ENCODE measurements around the gene FOXL1.

The FOXL1 gene

DNA sequence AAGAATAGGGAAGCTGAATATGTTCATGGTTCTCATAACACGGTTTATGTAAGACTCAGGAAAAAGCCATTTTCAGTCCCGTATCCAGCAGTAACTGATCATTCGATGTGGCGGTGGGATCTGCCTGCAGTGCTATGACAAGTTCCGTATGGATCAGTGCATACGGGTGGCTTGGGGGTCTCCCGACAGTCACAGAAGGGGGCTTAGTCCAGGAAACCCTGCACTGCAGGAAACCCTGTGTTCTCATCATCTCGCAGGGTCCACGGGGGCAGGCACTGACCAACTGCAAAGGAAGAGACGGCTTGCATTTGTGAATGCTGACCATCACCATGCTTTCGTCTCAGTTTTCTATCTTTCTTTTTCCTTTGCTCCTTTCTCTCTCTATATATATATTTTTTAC lies 31.1 kb upstream of the FOXL1 start:
- in situ Hi-C loops (cut with MboI; ENCODE audit: low pct_unique_long_range_greater_than_20kb, low sequenced_read_pairs, unreplicated experiment): no loop called here
- TF ChIP-seq, protein P1, sequence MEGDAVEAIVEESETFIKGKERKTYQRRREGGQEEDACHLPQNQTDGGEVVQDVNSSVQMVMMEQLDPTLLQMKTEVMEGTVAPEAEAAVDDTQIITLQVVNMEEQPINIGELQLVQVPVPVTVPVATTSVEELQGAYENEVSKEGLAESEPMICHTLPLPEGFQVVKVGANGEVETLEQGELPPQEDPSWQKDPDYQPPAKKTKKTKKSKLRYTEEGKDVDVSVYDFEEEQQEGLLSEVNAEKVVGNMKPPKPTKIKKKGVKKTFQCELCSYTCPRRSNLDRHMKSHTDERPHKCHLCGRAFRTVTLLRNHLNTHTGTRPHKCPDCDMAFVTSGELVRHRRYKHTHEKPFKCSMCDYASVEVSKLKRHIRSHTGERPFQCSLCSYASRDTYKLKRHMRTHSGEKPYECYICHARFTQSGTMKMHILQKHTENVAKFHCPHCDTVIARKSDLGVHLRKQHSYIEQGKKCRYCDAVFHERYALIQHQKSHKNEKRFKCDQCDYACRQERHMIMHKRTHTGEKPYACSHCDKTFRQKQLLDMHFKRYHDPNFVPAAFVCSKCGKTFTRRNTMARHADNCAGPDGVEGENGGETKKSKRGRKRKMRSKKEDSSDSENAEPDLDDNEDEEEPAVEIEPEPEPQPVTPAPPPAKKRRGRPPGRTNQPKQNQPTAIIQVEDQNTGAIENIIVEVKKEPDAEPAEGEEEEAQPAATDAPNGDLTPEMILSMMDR (IDR thresholded peaks at IDR 0.05; ENCODE audit: extremely low read depth, insufficient read depth, missing control alignments): no peak
- no peak for DNase-seq (ENCODE audit: low spot score)

DNA sequence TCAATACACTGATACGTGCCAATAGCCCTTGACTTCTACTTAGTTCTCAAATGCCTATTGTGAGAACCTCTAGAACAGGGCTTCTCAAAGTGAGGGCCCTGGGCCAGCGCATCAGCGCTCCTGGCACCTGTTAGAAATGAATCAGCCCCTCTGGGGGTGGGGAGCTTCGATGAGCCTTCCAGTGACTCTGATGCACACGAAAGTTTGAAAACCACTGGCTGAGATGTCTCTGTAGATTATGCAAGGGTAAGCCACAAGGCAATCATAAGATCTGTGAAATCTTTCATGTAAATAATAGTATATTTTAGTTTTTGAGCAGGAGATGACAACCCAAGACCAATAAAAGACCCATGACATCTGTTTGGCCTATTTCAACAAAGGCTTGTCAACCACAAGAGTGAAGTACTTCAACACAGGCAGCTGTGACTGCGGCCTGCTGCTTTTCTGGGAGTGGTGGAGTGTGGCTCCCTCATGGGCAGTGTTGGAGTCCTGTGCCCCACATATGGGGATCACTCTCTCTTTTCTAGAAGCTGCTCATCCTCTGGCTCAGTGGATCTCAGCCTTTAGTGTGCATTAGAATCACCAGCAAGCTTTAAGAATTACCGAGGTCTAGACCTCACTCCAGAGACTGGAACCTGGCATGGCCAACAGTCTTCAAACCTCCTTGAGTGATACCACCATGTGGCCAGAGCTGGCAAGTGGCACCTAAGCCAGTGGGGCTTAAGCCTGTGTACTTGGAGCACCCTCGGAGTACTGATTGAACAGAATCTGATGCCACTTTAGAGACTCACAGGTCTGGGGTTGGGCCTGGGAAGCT lies 29.1 kb upstream of the FOXL1 start:
- in situ Hi-C loops (cut with MboI; ENCODE audit: low pct_unique_long_range_greater_than_20kb, low sequenced_read_pairs, unreplicated experiment): no loop called here
- TF ChIP-seq, protein P1 (IDR thresholded peaks at IDR 0.05; ENCODE audit: extremely low read depth, insufficient read depth, missing control alignments): no peak
- no peak for DNase-seq (ENCODE audit: low spot score)

DNA sequence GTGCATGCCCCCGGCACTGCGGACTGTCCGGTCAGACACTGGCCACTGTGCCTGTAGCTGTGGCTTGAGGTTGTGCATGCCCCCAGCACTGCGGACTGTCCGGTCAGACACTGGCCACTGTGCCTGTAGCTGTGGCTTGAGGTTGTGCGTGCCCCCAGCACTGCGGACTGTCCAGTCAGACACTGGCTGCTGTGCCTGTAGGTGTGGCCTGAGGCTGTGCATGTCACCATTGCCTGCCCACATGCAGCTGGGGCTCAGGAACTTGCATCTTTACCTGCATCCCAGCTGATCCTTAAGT lies 28.5 kb upstream of the FOXL1 start:
- no peak for DNase-seq (ENCODE audit: low spot score)
- TF ChIP-seq, protein P1 (IDR thresholded peaks at IDR 0.05; ENCODE audit: extremely low read depth, insufficient read depth, missing control alignments): no peak
- in situ Hi-C loops (cut with MboI; ENCODE audit: low pct_unique_long_range_greater_than_20kb, low sequenced_read_pairs, unreplicated experiment): no loop called here

DNA sequence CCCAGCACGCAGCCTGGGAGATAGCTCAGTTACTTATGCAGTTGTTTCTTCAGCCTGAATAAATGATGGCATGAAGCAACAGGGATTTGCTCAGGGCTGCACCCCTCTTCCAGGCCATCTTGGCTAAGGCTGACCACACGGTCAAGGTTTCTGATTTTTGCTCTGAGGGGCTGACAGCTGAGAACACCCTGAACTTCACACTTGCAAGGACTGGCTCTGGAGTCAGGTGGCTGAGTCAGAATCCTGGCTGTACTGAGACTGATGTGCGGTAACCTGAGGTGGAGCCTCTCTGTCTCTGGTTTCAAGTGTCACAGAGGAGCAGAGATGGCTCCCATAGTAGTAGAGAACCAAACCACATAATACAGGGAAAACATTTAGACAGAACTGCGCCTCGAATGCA lies 28.1 kb upstream of the FOXL1 start:
- DNase-seq (ENCODE audit: low spot score): no peak
- in situ Hi-C loops (cut with MboI; ENCODE audit: low pct_unique_long_range_greater_than_20kb, low sequenced_read_pairs, unreplicated experiment): no loop called here
- TF ChIP-seq, protein P1 (IDR thresholded peaks at IDR 0.05; ENCODE audit: extremely low read depth, insufficient read depth, missing control alignments): no peak

DNA sequence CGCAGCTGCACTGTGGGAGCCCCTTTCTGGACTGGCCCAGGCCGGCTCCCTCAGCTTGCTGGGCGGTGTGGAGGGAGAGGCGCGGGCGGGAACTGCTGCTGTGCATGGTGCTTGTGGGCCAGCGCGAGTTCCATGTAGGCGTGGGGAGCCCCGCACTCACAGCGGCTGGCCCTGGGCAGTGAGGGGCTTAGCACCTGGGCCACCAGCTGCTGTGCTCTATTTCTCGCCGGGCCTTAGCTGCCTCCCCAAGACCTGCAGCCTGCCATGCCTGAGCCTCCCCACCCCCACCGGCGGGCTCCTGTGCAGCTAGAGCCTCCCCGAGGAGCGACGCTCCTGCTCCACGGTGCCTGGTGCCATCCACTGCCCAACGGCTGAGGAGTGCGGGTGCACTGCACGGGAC lies 25.0 kb upstream of the FOXL1 start:
- in situ Hi-C loops (cut with MboI; ENCODE audit: low pct_unique_long_range_greater_than_20kb, low sequenced_read_pairs, unreplicated experiment): no loop called here
- no peak for DNase-seq (ENCODE audit: low spot score)
- TF ChIP-seq, protein P1 (IDR thresholded peaks at IDR 0.05; ENCODE audit: extremely low read depth, insufficient read depth, missing control alignments): no peak

DNA sequence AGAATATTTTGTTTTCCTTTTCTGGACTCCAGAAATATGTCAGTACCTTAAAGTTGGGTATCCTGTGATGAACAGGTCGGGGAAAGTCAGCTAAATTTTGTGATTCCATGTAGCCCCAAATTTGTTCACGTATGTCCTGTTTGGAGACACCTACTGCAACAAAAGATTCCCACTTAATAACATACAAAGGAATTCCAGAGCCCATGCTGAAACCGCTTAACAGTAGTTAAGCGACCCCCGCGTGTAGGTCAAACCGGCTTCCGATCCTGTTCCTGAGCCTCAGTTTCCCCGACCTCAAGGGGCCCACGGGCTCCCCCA lies 23.8 kb upstream of the FOXL1 start:
- in situ Hi-C loops (cut with MboI; ENCODE audit: low pct_unique_long_range_greater_than_20kb, low sequenced_read_pairs, unreplicated experiment): no loop called here
- no peak for DNase-seq (ENCODE audit: low spot score)

More for the DNA sequence above, 23.8 kb upstream of the FOXL1 start:
- TF ChIP-seq, protein P1 (IDR thresholded peaks at IDR 0.05; ENCODE audit: extremely low read depth, insufficient read depth, missing control alignments): no peak
